Measurements from ENCODE around the gene CGNL1.

CGNL1 gene

DNA sequence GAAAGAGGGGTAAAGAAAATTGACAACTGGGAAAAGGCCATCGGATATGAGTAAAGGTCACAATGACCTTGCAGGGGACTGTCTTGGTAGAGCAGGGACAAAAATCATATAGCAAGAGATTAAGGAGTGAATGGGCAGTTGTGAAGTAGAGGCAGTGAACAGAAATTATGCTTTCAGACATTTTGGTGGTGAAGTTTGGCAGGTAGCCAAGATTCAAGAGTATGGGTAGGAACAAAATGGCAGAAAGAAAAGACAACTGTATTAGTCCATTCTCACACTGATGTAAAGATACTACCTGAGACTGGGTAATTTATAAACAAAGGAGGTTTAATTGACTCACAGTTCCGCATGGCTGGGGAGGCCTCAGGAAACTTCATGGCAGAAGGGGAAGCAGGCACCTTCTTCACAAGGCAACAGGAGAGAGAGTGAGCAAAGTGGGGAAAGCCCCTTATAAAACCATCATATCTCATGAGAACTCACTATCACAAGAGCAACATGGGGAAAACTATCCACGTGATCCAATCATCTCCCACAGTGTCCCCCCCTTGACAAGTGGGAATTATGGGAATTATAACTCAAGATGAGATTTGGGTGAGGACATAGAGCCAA lies 84.0 kb downstream of the CGNL1 start:
- no peak for DNase-seq

GRCh38 chr15:57461541-57461940 lies 85.2 kb downstream of the CGNL1 start:
- DNase-seq: no peak

GRCh38 chr15:57462381-57462780 lies 86.1 kb downstream of the CGNL1 start:
- peak; percentile 1 for DNase-seq

GRCh38 chr15:57463360-57463759 lies 87.1 kb downstream of the CGNL1 start:
- DNase-seq: no peak

- DNase-seq: no peak
Observed at GRCh38 chr15:57464480-57464879, 88.2 kb downstream of the CGNL1 start.

- no peak for DNase-seq
Observed at GRCh38 chr15:57468486-57468885, 92.2 kb downstream of the CGNL1 start.

- DNase-seq: no peak
Observed at GRCh38 chr15:57470543-57470942, 94.2 kb downstream of the CGNL1 start.

GRCh38 chr15:57472861-57473260 lies 96.6 kb downstream of the CGNL1 start:
- DNase-seq: peak; percentile 34

GRCh38 chr15:57476533-57476975 lies 100.2 kb downstream of the CGNL1 start:
- peak; percentile 3 for DNase-seq

DNA sequence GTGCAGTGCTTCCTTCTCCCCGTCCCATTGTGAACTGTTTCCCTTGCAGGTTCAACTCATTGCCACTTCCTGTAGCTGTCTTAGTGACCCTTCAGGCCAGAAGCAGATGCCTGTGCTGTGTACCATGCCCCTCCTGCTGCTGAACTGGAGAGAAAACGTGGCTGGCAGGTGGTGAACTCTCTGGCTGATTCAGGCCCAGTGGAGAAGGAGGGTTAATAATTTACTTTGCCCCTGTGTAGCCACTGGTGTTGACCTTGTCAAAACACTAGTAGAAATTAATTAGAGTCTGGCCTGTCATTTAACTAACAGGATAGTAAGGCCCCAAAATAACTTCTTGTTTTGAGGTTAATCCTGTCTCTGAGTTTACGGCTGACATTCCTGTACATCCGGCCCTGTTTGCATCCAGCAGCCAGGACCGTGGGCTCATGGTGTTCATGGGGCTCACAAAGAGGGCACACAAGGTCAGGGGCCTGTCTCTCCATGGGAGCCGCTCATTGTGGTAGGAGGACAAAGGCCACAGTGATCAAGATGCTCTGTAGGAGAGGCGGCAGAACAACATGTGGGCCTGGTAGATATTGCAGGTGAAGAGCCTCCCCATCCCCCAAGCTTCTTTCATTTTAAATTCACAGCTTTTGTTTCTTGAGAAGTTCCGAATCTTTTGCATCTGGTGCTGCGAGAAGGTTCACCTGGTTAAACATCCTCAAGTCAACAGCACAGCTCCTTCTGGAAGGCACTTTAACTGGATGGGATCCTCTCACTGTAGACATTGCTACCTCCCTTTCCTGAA lies 101.6 kb downstream of the CGNL1 start:
- no peak for DNase-seq

DNA sequence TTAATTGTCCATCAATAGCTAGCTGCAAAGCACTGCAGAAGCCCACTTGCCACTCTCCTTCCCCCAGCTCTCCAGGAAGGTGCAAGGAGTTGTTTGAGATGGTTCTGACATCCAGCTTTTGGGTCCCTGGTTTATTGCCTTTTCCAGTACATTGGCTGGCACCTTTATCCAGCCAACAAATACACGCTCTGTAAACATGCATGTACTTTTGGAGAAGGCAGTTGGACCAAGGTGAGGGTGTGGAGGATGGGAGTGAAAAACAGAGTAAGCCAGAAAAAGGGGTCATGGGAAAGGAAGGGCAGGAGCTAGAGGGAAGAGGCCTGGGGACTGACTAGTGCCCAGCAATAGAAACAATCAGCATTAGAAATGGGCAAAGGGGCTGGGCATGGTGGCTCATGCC lies 102.7 kb downstream of the CGNL1 start:
- no peak for DNase-seq

- DNase-seq: no peak
Observed at GRCh38 chr15:57481038-57481705, 104.9 kb downstream of the CGNL1 start.

GRCh38 chr15:57485869-57486268 lies 109.6 kb downstream of the CGNL1 start:
- peak; percentile 89 for DNase-seq

GRCh38 chr15:57486833-57487232 lies 110.5 kb downstream of the CGNL1 start:
- DNase-seq: no peak

DNA sequence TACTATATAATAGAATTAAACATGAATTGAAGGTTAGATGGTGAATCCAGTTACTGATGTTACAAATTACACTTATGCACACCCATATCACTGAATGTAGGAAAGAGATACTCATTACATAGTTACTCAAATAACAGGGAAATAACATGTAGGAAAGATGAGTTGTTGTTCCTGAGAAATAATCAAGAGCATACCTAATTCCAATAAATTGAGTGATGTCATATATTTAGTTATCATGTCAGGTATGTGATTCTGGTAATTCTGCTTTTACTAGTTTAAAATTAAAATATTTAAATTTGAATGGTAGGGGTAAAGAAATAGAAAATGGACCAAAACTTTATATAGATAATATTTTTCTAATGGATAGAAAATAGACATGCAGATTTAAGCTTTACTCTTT lies 112.8 kb downstream of the CGNL1 start:
- no peak for DNase-seq

- DNase-seq: no peak
Observed at GRCh38 chr15:57493351-57493750, 117.0 kb downstream of the CGNL1 start.

- DNase-seq: no peak
Observed at GRCh38 chr15:57494581-57494980, 118.3 kb downstream of the CGNL1 start.

GRCh38 chr15:57495041-57495440 lies 118.7 kb downstream of the CGNL1 start:
- DNase-seq: no peak

DNA sequence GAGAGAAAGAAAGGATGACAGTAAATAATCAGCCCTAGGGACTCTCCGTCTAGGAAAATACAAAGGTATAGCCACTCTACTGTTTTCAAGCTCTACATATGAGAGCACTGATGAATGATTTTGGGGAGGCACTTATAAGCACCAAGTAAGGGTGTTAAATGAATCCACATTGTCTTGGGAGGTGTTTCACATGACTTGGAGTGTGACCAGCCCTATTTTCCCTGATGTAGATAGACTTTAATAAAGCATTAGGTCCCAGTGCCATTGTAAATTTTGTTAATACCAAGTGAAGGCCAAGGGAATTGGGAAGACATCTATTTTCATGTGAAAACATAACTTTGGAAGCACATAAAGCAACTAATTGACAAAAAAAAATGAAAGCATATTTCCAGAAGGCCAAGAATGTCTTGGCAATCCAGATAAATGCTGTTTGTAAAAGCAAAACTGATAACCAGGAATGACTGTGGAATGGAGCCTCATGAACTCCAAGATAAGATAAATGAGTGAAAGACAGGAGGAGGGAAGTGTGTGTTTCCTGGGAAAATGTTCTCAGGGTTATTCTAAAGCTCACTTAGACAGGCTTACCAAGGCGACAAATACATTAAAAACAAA lies 119.4 kb downstream of the CGNL1 start:
- no peak for DNase-seq

GRCh38 chr15:57496594-57496945 lies 120.3 kb downstream of the CGNL1 start:
- DNase-seq: no peak

- no peak for DNase-seq
Observed at GRCh38 chr15:57496946-57497869, 120.9 kb downstream of the CGNL1 start.

DNA sequence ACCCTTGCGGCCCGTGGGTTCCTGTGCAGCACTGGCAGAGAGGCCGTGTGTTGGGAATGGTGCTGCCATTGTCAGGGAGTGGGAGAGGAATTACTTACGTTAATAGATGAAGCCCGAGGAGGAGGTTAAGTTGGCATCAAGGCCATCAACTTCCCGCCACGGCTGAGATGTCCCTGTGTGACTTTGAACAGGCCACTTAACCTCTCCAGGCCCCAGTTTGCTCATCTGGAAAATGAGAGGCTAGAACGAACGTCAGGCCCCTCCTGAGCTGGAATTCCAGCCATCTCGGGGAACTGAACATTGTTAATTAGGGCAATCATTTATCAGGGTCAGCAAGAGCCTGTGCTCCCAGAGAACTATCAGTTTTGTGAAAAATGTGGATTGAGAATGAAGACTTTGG lies 124.0 kb downstream of the CGNL1 start:
- DNase-seq: no peak
